PFSK-1 (cell line): ENCODE results near the gene RASAL2.

Source experiments
- FOXP2 ChIP-seq: optimal IDR thresholded peaks from 2 replicates; pipeline ENCODE3; 2011; ENCODE audit warnings: borderline replicate concordance, control low read depth, inconsistent platforms; ENCODE audit not compliant: insufficient read depth; ENCODE audit errors: extremely low read length, extremely low read depth
- POLR2AphosphoS5 ChIP-seq: IDR thresholded peaks from 2 replicates; pipeline ENCODE4 v1.6.1; 2012; ENCODE audit warnings: low read depth, mild to moderate bottlenecking, control low read depth, low read length, moderate library complexity
- REST ChIP-seq, 2 experiments: IDR thresholded peaks; 2 replicates each; pipeline versions ENCODE4 v1.6.1 to v1.8.0; 2011 to 2012; ENCODE audit warnings: low read depth in 2 of 2, low read length in 2 of 2, control low read depth in 1 of 2, inconsistent platforms in 1 of 2, mild to moderate bottlenecking in 1 of 2, moderate library complexity in 1 of 2; ENCODE audit not compliant: insufficient read depth in 1 of 2
- SIN3A ChIP-seq: IDR thresholded peaks from 2 replicates; pipeline ENCODE4 v1.6.1; 2012; ENCODE audit warnings: mild to moderate bottlenecking, low read length, moderate library complexity, borderline replicate concordance; ENCODE audit not compliant: insufficient read depth
- TAF1 ChIP-seq: IDR thresholded peaks from 2 replicates; pipeline ENCODE4 v1.6.1; 2012; ENCODE audit warnings: low read length, control low read depth, borderline replicate concordance; ENCODE audit not compliant: insufficient read depth

Gene RASAL2

GRCh38 chr1:178465011-178465410, 371.1 kb downstream of the RASAL2 start:
- no peak for TF ChIP-seq TAF1
- TF ChIP-seq REST (IDR thresholded peaks at IDR 0.05; ENCODE audit: insufficient read depth in 1 of 2, low read depth in 2 of 2, low read length in 2 of 2) = no peak
- no peak for TF ChIP-seq FOXP2
- no peak for TF ChIP-seq POLR2AphosphoS5
- no peak for TF ChIP-seq SIN3A

DNA sequence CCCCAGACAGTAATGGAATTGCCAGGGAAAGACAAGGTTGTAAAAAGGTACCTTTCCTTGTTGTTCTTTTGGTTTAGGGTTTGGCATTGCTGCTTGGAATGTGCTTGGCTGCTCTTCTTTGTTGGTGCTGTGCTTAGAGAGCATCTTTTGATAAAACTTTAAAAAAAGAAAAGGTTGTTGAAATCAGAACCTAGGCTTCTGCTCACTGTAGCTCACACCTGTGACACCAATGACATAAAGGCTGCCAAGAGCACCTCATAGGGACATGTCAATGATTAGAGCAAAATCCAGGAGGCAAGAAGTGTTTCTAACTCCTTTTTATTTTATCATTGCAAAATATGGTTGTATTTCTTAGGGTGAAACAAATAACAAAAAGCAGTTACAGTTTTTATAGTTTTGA, 373.9 kb downstream of the RASAL2 start:
- no peak for TF ChIP-seq TAF1

DNA sequence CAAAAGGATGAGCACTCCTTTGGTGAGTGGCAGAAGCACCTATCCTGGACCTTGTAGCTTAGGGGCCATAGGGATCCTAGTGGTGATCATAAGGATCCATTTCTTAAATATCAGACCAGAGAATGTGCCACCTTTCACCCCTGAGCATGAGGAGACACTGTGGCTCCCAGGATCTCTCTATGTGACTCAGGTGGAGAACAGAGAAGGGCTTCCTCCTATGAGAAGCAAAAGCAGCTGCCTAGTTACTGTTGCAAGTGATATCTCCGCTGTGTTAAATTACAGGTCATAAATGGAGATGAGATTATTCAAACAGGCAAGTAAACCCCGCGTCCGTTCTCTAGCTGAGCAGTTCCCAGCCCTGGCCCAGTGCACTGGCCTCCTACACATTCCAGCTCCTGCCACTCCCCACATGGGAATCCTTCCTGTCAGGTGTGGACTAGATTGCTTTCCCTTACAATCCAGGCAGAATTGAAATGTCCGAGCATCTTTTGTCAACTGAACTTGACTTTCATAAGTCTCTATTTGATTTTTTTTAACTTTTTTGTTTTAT, 376.6 kb downstream of the RASAL2 start:
- TF ChIP-seq POLR2AphosphoS5 (no peak), SIN3A (no peak), REST (IDR thresholded peaks at IDR 0.05; ENCODE audit: insufficient read depth in 1 of 2, low read depth in 2 of 2, low read length in 2 of 2) (no peak), TAF1 (no peak)

GRCh38 chr1:178472531-178472930, 378.6 kb downstream of the RASAL2 start:
- TF ChIP-seq POLR2AphosphoS5 (no peak), REST (IDR thresholded peaks at IDR 0.05; ENCODE audit: insufficient read depth in 1 of 2, low read depth in 2 of 2, low read length in 2 of 2) (no peak), FOXP2 (no peak), SIN3A (no peak), TAF1 (no peak)

DNA sequence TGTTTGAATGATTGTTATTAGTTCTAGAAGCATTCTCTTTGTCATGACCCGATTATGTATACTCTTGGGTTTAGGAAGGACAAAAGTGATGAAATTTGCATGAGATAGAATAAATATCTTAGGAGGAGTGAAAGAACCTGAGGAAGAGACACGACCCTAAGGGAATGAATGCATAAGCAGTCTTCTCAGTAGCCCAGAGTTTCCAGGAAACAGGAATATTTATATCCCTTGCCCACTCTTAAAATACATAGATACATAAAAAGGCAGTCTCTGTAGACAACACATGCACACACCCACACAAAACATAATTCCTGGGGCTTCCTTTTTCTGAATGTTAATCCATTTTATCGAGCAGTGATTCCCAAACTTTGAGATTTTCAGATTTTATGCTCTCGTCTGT, 383.5 kb downstream of the RASAL2 start:
- no peak for TF ChIP-seq REST (IDR thresholded peaks at IDR 0.05; ENCODE audit: insufficient read depth in 1 of 2, low read depth in 2 of 2, low read length in 2 of 2)
